NOMO-1 treated with DMSO at 0.1 percent for 48 hours (cell line): Measurements from ENCODE around the gene THPO.

Source experiments
- DNase-seq: peaks from one replicate; lab custom pipeline; 2025; ENCODE audit not compliant: unreplicated experiment; lab: John Stamatoyannopoulos, UW

THPO gene

GRCh38 chr3:184377882-184378445 lies at the start of gene THPO:
TSS of gene THPO (minus strand) at chr3:184378207. CDS start at chr3:184376259, 1,948 bp downstream.
- no peak for DNase-seq

GRCh38 chr3:184426691-184427141 lies 48.7 kb upstream of the THPO start:
- no peak for DNase-seq

DNA sequence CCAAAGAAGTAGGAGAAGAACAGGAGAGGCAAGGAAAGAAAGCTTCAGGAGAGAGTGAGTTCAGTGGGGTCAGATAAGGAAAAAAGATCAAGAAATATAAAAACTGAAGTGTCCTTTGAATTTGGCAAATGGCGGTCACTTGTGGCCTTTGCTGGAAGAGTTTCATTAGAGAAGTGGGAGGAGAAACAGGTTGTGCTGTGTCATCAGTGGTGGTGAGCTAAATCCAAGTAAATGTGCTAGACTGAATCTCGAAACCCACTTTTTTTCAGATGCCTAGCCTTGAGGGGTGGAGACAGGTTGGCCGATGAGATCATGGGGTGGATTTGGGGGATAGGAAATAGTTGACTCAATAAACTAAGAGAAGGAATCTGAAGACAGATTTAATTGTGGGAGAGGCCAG lies 45.6 kb upstream of the THPO start:
- peak; percentile 79 for DNase-seq

- DNase-seq: no peak
Observed at GRCh38 chr3:184419171-184419570, 41.2 kb upstream of the THPO start.

DNA sequence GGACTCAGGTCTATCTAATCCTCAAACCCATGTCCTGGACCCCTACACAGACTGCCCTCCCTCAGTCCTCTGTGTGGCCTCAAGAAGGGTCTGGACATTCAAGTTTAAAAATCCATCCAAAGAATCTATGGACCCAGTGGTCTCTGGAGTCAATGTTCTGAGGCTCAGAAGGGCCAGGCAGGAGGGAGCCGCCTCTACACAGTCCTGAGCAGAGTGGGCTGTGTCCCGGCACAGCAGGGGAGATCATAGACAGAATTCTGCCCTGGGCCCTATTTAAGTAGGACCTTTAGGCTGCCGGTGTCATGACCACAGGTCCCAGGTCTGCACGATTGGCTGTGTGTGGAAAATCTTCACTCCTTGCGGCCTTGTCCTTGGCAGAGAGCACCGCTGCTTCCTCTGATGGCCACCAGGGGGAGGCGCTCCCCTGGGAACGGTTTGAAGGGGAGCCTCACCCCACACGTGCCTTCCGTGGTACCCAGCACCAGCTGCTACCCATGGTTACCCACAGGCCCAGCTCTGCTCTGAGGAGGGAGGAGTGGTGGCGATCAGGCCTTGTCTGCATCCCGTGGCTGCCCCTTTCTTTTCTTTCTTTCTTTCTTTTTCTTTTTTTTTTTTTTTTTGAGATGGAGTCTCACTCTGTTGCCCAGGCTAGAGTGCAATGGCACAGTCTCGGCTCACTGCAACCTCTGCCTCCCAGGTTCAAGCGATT lies 39.8 kb upstream of the THPO start:
- DNase-seq: peak; percentile 74

- no peak for DNase-seq
Observed at GRCh38 chr3:184415203-184415490, 37.1 kb upstream of the THPO start.

- DNase-seq: no peak
Observed at GRCh38 chr3:184414418-184415202, 36.6 kb upstream of the THPO start.

- no peak for DNase-seq
Observed at GRCh38 chr3:184409946-184410500, 32.0 kb upstream of the THPO start.

- DNase-seq: no peak
Observed at GRCh38 chr3:184409331-184409926, 31.4 kb upstream of the THPO start.

- DNase-seq: no peak
Observed at GRCh38 chr3:184405075-184406030, 27.3 kb upstream of the THPO start.

DNA sequence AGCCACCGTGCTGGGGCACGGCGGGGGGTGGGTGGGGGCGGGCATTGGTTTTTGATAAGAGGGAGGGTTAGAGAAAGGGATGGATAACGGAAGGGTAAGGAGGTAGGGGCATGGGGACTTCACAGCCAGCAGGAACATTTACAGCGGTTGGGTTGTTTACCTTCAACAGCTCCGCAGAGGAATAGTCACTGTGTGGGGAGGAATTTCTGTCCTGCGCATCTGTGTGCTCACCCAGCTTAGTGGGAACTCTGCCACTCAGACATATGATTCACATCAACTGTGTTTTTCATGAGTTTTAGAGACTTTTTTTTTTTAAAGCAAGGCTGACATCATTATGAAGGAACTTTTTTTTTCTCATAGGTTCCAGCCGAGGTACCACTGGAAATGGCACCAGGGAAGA lies 21.4 kb upstream of the THPO start:
- no peak for DNase-seq

DNA sequence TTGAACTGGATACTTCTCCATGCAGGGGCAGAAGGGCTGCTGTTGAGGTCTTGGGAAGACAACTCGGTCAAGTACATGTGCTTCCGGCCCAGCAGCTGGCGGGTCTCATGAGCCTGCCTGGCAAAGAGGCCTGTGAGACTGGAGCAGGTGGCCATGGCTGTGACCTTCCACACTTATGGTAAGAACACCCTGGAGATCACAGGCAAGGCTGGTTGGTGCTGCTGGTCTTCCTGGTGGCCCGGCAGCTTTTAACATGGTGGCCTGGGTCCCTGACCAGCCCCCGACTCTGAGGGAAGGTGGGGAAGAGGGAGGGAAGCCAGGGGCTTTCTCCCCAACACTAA lies 17.3 kb upstream of the THPO start:
- no peak for DNase-seq

DNA sequence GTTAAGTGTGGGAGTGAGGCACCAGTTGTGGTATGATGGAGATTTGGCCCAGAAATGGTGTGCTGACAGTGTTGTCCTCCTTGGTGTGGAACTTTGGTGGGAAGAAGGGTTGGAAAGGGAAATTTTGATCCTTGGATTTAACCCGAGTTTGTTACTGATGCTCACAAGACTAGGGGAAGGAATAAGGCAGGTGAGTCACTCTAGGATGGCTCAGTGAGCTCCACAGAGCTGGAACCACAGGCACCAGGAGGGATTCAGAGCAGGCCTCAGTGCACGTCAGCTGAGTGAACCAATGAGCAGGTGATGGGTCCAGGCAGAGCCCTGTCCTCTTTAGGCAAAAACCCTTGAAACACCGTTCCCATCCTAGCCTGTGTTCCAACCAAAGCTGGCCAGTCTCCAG lies 13.3 kb upstream of the THPO start:
- DNase-seq: no peak

DNA sequence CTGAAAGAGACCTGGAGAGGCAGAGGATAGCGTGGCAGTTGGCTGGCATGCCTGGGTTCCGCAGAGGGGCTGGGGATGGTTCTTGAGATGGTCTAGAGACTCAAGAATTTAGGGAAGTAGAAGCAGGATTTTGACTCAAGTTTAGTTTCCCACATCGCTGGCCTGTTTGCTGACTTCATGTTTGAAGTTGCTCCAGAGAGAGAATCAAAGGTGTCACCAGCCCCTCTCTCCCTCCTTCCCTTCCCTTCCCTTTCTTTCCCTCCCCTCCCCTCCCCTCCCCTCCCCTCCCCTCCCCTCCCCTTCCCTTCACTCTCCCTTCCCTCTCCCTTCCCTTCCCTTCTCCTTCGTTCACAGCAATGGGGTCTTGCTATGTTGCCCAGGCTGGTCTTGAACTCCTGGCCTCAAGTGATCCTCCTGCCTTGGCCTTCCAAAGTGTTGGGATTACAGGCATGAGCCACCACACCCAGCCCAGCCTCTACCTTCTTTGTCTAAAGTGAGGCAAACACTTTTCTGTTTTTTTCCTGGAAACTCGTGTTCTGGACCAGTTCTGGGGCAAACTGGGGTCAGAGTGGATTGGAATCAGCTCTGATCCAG lies 12.0 kb upstream of the THPO start:
- no peak for DNase-seq

GRCh38 chr3:184389384-184389783 lies 11.4 kb upstream of the THPO start:
- no peak for DNase-seq

GRCh38 chr3:184388936-184389230 lies 10.9 kb upstream of the THPO start:
- DNase-seq: no peak

DNA sequence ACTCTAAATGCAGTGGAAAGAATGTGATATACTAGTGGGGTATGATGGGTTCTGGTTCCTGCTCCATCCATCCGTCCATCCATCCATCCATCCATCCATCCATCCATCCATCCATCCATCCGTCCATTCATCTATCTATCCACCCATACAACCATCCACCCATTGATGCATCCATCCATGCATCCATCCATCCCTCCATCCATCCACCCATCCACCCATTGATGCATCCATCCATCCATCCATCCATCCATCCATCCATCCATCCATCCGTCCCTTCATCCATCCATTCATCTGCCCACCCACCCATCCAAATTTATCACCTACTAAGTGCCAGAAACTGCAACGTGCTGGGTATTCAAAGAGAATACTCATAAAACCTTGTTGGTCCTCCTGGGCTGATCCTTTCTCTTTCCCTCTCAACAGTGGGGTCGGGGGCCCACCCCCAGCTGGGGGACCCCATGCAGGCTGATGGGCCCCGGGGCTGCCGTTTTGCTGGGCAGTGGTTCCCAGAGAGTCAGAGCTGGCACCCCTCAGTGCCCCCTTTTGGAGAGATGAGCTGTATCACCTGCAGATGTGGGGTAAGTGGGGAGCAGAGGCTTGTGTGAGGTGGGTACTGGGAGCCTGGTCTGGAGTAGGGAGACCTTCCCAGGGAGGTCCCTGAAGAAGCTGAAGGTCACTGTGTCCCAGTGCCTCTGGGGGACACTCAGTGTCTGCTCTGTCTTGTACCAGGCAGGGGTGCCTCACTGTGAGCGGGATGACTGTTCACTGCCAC lies 10.3 kb upstream of the THPO start:
- DNase-seq: no peak

DNA sequence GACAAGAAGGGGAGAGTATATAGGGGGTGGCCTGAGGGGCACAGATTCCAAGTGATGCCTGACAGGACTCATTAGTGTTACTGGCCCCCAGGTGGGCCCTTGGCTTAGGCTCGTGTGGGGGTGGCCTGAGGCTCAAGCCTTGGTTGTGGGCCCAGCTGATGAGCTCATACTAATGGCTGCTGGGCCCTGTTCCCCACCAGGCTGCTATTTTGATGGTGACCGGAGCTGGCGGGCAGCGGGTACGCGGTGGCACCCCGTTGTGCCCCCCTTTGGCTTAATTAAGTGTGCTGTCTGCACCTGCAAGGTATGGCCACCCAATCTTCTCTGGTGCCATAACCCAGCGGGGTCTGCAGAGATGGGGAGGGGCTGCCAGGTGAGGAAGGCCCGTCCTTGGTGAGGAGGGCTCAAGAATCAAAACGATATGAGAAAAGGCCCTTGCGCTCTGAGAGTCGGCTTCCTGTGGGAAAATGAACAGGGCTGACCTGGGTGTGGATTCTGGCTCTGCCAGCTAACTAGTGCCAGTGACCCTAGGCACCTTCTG lies 9.2 kb upstream of the THPO start:
- DNase-seq: no peak

GRCh38 chr3:184386047-184386806 lies 8.2 kb upstream of the THPO start:
- DNase-seq: no peak
